Endothelial cell of umbilical vein (primary cell): Measurements from ENCODE around the gene EIF5AL1. TPM values are rescaled to one million over a fixed set of nuclear protein-coding genes. Genes with fewer than 3 reads are reported as not detected.

ENCODE experiments used
- BruUV-seq: library from RNA; stranded (reverse); fragments of 400-500 nt; replicated peaks from 2 replicates; lab custom pipeline; 2021; lab: Mats Ljungman, UMichigan
- CTCF ChIA-PET: fragments of 300-600, 350-600 bp; sonication (Branson Sonifier 250); formaldehyde crosslinking; loops from one replicate; lab custom pipeline; 2021; ENCODE audit warnings: antibody characterized with exemption, inconsistent platforms; lab: Charles Lee
- POLR2A ChIA-PET: fragments of 300-600, 350-600 bp; sonication (Branson Sonifier 250); formaldehyde crosslinking; loops from one replicate; lab custom pipeline; 2021; ENCODE audit warnings: antibody characterized with exemption, inconsistent platforms; lab: Charles Lee
- DNase-seq: peaks from one replicate; pipeline ENCODE4 v3.0.0-alpha.2; 2011; ENCODE audit warnings: low read depth, low spot score
- FAIRE-seq: peaks from 2 replicates; lab custom pipeline; 2011; peaks lifted over from hg19 to GRCh38; lab: Jason Lieb, UNC
- H2AFZ ChIP-seq: 2 replicates; pipeline ENCODE4 v1.6.0; 2012; ENCODE audit warnings: low read depth, low read length, control low read depth, inconsistent platforms
- H3K27ac ChIP-seq: 2 replicates; pipeline ENCODE4 v1.5.1; 2011; ENCODE audit warnings: low read depth, mild to moderate bottlenecking, control low read depth, low read length, moderate library complexity; ENCODE audit not compliant: insufficient read depth
- H3K27me3 ChIP-seq, 2 experiments: 2 replicates each; pipeline versions ENCODE4 v1.6.0 to v1.6.1; 2011; ENCODE audit warnings: low read length in 2 of 2, mixed read lengths in 1 of 2; ENCODE audit not compliant: control insufficient read depth in 2 of 2, insufficient read depth in 2 of 2
- H3K36me3 ChIP-seq, 2 experiments: 2 replicates in 1 of 2; 3 replicates in 1 of 2; pipeline ENCODE4 v1.5.1; 2011; ENCODE audit warnings: low read length in 2 of 2, mild to moderate bottlenecking in 1 of 2, moderate library complexity in 1 of 2; ENCODE audit not compliant: control insufficient read depth in 2 of 2, insufficient read depth in 2 of 2; ENCODE audit errors: extremely low read depth in 1 of 2
- H3K4me1 ChIP-seq: 3 replicates; pipeline ENCODE4 v1.5.1; 2011; ENCODE audit warnings: mild to moderate bottlenecking, low read length; ENCODE audit not compliant: control insufficient read depth, insufficient read depth; ENCODE audit errors: extremely low read depth
- H3K4me2 ChIP-seq: 2 replicates; pipeline ENCODE4 v1.6.1; 2011; ENCODE audit warnings: low read length, control low read depth, mixed read lengths; ENCODE audit not compliant: insufficient read depth
- H3K4me3 ChIP-seq, 3 experiments: fragments of 200-600 bp in 1 of 3; sonication (generic), shearing (Covaris generic) in 1 of 3; replicated peaks in 1 of 3; 2 replicates each; pipeline ENCODE4 v1.5.1; 2011 to 2016; ENCODE audit warnings: control low read depth in 3 of 3, low read length in 3 of 3, mild to moderate bottlenecking in 2 of 3, inconsistent platforms in 1 of 3, low read depth in 1 of 3, moderate library complexity in 1 of 3; ENCODE audit not compliant: insufficient read depth in 1 of 3
- H3K79me2 ChIP-seq: 2 replicates; pipeline ENCODE4 v1.6.0; 2012; ENCODE audit warnings: low read length, inconsistent platforms; ENCODE audit not compliant: control insufficient read depth, insufficient read depth
- H3K9ac ChIP-seq: replicated peaks from 2 replicates; pipeline ENCODE3; 2011; ENCODE audit warnings: low read length, control low read depth; ENCODE audit not compliant: insufficient read depth; ENCODE audit errors: extremely low read depth
- H3K9me1 ChIP-seq: replicated peaks from 3 replicates; pipeline ENCODE4 v1.6.0; 2011; ENCODE audit warnings: mild to moderate bottlenecking, low read length; ENCODE audit not compliant: control insufficient read depth, insufficient read depth; ENCODE audit errors: extremely low read depth
- H3K9me3 ChIP-seq: replicated peaks from 2 replicates; pipeline ENCODE4 v1.5.1; 2012; ENCODE audit warnings: low read length, inconsistent platforms; ENCODE audit not compliant: control insufficient read depth, insufficient read depth
- H4K20me1 ChIP-seq: replicated peaks from 2 replicates; pipeline ENCODE3; 2011; ENCODE audit warnings: mild to moderate bottlenecking, low read length; ENCODE audit not compliant: control insufficient read depth, insufficient read depth; ENCODE audit errors: extremely low read depth
- EZH2 ChIP-seq: IDR thresholded peaks from 2 replicates; pipeline ENCODE4 v1.6.1; 2012; ENCODE audit warnings: borderline replicate concordance, low read depth, mild to moderate bottlenecking, moderate library complexity, low read length, inconsistent platforms; ENCODE audit not compliant: severe bottlenecking
- FOS ChIP-seq: IDR thresholded peaks from 2 replicates; pipeline ENCODE4 v1.6.1; 2011; ENCODE audit warnings: mild to moderate bottlenecking, low read length, moderate library complexity, borderline replicate concordance; ENCODE audit not compliant: insufficient read depth
- GATA2 ChIP-seq: IDR thresholded peaks from 2 replicates; pipeline ENCODE4 v1.7.0; 2011; ENCODE audit warnings: low read depth, mild to moderate bottlenecking, moderate library complexity, mixed read lengths, low read length; ENCODE audit not compliant: insufficient read length, insufficient read depth
- JUN ChIP-seq: IDR thresholded peaks from 2 replicates; pipeline ENCODE4 v1.6.1; 2011; ENCODE audit warnings: borderline replicate concordance, low read depth; ENCODE audit not compliant: insufficient read length, insufficient read depth
- MAX ChIP-seq: IDR thresholded peaks from 2 replicates; pipeline ENCODE4 v1.6.1; 2011; ENCODE audit not compliant: insufficient read depth, insufficient read length
- MYC ChIP-seq: IDR thresholded peaks from one replicate; pipeline ENCODE4 v1.6.1; 2011; ENCODE audit warnings: mild to moderate bottlenecking, low read depth, low read length
- POLR2A ChIP-seq: IDR thresholded peaks from 2 replicates; pipeline ENCODE4 v1.6.1; 2012; ENCODE audit warnings: low read depth, mild to moderate bottlenecking, control low read depth, low read length
- POLR2AphosphoS5 ChIP-seq: IDR thresholded peaks from 2 replicates; pipeline ENCODE4 v1.6.1; 2012; ENCODE audit warnings: low read depth, mild to moderate bottlenecking, control low read depth, low read length, moderate library complexity; ENCODE audit not compliant: insufficient read depth
- dilution Hi-C: fragments of 300-500 bp; cut with MboI; formaldehyde crosslinking; loops from one replicate; pipeline ENCODE4 v1.15.0; 2019; ENCODE audit warnings: low sequenced_read_pairs; ENCODE audit not compliant: extremely low pct_ligation_motif_present
- intact Hi-C: fragments of 100-400 bp; cut with micrococcal nuclease; formaldehyde crosslinking; loops from one replicate; pipeline ENCODE4 v1.10.0; 2022
- polyA plus RNA-seq, 4 experiments: library from polyadenylated mRNA; depleted of rRNA in 3 of 4; stranded (reverse) in 3 of 4; unstranded in 1 of 4; fragments of >200 nt; gene quantifications; 2 replicates each; pipeline versions ENCODE4 v1.2.1 to v1.2.3, GENCODE V29; 2011 to 2012; ENCODE audit warnings: missing spikeins in 1 of 4
- total RNA-seq: library from RNA; stranded (reverse); gene quantifications from 2 replicates; pipeline ENCODE4 v1.2.3, GENCODE V29; 2021
- TF ChIP-seq, protein P1 (sequence below), 2 donors: IDR thresholded peaks; 1 replicate in 1 of 2; 2 replicates in 1 of 2; pipeline ENCODE4 v1.5.1; 2011; ENCODE audit warnings: low read length in 2 of 2, mild to moderate bottlenecking in 2 of 2, moderate library complexity in 2 of 2, control low read depth in 1 of 2, inconsistent platforms in 1 of 2, low read depth in 1 of 2; ENCODE audit not compliant: insufficient read depth in 1 of 2; ENCODE audit errors: extremely low read depth in 1 of 2

The EIF5AL1 gene
- total and polyA plus RNA-seq, 2 donors (not counting 3 experiments of a cell fraction or from before 2014, with no cell fraction given) = 0.29 to 1.0 TPM

- no peak for DNase-seq
- H3K4me2 ChIP-seq = no peak overlapping the region
- no peak for FAIRE-seq
- dilution Hi-C loops (no loop called here), intact Hi-C loops (no loop called here)
- no peak overlapping the region for H3K4me3 ChIP-seq
- H3K27ac ChIP-seq = no peak overlapping the region
- no peak overlapping the region for H2AFZ ChIP-seq
- H3K9me3 ChIP-seq = no peaks in the 10 kb centered on the region
- H3K4me1 ChIP-seq = no peaks in the 10 kb centered on the region
- no peaks in the 10 kb centered on the region for H3K36me3 ChIP-seq
- no peaks in the 10 kb centered on the region for H4K20me1 ChIP-seq
- H3K9ac ChIP-seq = no peak overlapping the region
- TF ChIP-seq GATA2 (no peak), MAX (no peak), MYC (no peak), POLR2A (no peak), POLR2AphosphoS5 (no peak), FOS (no peak), EZH2 (no peak), JUN (no peak)
- TF ChIP-seq, protein P1, sequence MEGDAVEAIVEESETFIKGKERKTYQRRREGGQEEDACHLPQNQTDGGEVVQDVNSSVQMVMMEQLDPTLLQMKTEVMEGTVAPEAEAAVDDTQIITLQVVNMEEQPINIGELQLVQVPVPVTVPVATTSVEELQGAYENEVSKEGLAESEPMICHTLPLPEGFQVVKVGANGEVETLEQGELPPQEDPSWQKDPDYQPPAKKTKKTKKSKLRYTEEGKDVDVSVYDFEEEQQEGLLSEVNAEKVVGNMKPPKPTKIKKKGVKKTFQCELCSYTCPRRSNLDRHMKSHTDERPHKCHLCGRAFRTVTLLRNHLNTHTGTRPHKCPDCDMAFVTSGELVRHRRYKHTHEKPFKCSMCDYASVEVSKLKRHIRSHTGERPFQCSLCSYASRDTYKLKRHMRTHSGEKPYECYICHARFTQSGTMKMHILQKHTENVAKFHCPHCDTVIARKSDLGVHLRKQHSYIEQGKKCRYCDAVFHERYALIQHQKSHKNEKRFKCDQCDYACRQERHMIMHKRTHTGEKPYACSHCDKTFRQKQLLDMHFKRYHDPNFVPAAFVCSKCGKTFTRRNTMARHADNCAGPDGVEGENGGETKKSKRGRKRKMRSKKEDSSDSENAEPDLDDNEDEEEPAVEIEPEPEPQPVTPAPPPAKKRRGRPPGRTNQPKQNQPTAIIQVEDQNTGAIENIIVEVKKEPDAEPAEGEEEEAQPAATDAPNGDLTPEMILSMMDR (IDR thresholded peaks at IDR 0.05; ENCODE audit: extremely low read depth in 1 of 2, insufficient read depth in 1 of 2, low read depth in 1 of 2, low read length in 2 of 2) = no peak
- no peaks in the 10 kb centered on the region for H3K79me2 ChIP-seq
- BruUV-seq = no TSS peak
- H3K27me3 ChIP-seq = peaks cover 1 to 4% of the 10 kb centered on the region in 2 experiments
- H3K9me1 ChIP-seq = no peaks in the 10 kb centered on the region
- ChIA-PET CTCF (interaction anchor here (10.8 kb wide), 1 partner anchor 117 kb away, joined by 252 read pairs; no protein-coding TSS in a partner anchor), POLR2A (no interaction called here)
Observed at GRCh38 chr10:79490400-79491142, 21.8 kb upstream of the EIF5AL1 start.
